Measurements from ENCODE around the gene REXO1. TPM values are rescaled to one million over a fixed set of nuclear protein-coding genes. Genes with fewer than 3 reads are reported as not detected.
A peak's percentile ranks its signal among the peaks of the same experiment; 100 is the strongest.

REXO1 gene
- total and polyA plus RNA-seq, 9 donors: 4.8 to 46.7 (median 25.8) TPM

DNA sequence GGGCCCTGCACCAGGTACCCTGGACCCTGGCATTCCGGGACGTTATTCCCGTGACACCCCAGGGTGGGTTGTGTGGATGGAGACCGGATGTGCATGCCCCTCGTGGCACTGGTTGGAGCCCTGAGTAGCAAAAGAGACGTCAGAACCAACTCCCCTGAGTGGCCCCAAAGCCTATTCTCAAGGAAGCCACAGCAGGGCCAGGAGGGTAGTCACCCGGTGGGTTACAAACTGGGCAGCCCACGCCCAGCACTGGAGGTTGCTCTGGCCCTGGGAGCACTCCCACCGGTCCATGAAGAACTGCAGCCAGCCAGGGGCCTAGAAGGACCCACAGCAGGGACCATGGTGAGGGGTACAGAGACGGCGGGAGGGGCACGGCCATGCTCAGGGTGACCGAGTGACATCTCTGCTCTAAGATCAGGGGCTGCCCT is 7.6 kb upstream of the REXO1 start:
- 59 to 81% (median 63%) methylated on average over 13 of the region's 13 CpGs for WGBS, 3 donors
- Histone ChIP-seq H3K9me3 (no peaks in the 10 kb centered on the region), H3K4me1 (ENCODE audit: insufficient read depth) (peaks cover 22% of the 10 kb centered on the region), H3K27me3 (no peaks in the 10 kb centered on the region), H3K27ac (peak overlapping the region in 1 of 2 donors; percentile 49), H3K4me3 (no peak overlapping the region), H3K36me3 (no peaks in the 10 kb centered on the region)
- intact Hi-C loops (cut with DNase I): no loop called here
- TF ChIP-seq, protein P1, sequence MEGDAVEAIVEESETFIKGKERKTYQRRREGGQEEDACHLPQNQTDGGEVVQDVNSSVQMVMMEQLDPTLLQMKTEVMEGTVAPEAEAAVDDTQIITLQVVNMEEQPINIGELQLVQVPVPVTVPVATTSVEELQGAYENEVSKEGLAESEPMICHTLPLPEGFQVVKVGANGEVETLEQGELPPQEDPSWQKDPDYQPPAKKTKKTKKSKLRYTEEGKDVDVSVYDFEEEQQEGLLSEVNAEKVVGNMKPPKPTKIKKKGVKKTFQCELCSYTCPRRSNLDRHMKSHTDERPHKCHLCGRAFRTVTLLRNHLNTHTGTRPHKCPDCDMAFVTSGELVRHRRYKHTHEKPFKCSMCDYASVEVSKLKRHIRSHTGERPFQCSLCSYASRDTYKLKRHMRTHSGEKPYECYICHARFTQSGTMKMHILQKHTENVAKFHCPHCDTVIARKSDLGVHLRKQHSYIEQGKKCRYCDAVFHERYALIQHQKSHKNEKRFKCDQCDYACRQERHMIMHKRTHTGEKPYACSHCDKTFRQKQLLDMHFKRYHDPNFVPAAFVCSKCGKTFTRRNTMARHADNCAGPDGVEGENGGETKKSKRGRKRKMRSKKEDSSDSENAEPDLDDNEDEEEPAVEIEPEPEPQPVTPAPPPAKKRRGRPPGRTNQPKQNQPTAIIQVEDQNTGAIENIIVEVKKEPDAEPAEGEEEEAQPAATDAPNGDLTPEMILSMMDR (IDR thresholded peaks at IDR 0.05): no peak
- no peak for TF ChIP-seq POLR2A (IDR thresholded peaks at IDR 0.05)
- no peak for TF ChIP-seq EP300 (IDR thresholded peaks at IDR 0.05)
- DNase-seq: no peak

DNA sequence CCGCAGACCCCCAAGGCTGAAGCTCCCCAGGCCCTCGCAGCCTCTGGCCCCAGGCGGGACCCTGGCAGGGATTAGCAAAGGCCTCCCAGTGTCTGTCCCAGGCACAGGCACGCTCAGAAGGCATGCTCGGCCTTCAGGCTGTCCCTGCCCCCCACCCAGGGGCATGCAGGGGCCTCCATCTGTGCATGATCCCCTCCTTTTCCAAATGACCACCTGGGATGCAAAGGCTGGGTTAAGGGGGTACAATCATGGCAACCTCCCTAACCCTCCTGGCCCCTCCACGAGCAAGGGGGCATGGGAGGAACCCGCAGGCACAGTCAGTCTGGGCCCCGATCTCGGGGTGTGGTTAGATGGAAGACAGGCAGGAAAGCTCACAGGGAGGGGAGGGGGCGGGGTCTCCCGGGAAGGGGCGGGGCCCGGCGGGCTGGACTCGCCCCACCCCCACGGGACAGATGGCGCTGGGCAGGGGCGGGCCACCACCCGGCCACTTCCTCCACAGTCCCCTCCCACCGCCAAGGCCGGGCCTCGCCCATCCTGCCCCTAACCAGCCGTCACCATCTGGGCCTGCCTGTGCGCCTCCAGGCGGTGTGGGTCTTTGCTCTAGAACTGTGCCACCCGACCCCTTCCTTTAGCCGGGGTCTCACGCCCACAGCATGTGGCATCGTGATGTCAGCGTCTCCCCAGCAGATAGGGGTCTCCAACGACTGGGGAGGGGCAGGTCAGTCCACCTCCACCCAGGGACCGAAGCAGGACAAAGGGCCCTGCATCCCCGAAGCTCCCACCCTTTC is 7.0 kb upstream of the REXO1 start:
- no peaks in the 10 kb centered on the region for H3K36me3 ChIP-seq

DNA sequence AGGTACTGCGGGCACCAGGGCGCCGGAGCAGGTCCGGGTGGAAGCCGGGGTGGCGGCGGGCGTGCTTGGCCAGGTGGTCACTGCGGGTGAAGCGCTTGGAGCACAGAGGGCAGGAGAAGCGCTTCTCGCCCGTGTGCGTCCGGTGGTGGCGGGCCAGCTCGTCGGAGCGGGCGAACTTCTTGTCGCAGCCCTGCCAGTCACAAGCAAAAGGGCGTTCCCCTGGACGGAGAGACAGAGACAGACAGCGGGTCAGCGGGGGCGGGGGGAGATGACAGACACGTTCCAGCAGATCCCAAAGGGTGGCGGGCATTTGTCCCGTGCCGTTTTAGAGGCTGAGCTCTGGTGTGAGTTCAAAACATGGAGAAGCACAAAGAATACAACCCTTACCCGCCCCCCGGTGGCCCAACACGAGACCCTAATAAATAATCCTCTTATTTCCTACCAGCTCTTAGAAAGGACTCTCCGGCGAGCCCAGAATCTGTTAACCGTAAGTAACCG is 6.3 kb upstream of the REXO1 start:
- no peak for DNase-seq
- Histone ChIP-seq H3K27me3 (no peaks in the 10 kb centered on the region), H3K36me3 (no peaks in the 10 kb centered on the region), H3K9me3 (no peaks in the 10 kb centered on the region), H3K4me3 (no peak overlapping the region), H3K27ac (no peak overlapping the region), H3K4me1 (ENCODE audit: insufficient read depth) (peaks cover 16% of the 10 kb centered on the region)
- intact Hi-C loops (cut with DNase I): no loop called here
- WGBS, 3 donors: 86 to 88% (median 87%) methylated on average over 37 of the region's 37 CpGs
- TF ChIP-seq POLR2A (IDR thresholded peaks at IDR 0.05): no peak
- TF ChIP-seq EP300 (IDR thresholded peaks at IDR 0.05): no peak
- TF ChIP-seq, protein P1 (IDR thresholded peaks at IDR 0.05): no peak

More for the DNA sequence above, 7.0 kb upstream of the REXO1 start:
- intact Hi-C loops (cut with DNase I): no loop called here
- peaks cover 22% of the 10 kb centered on the region for H3K4me1 ChIP-seq (ENCODE audit: insufficient read depth)
- H3K27me3 ChIP-seq: no peaks in the 10 kb centered on the region
- peak overlapping the region in 1 of 2 donors; percentile 49 for H3K27ac ChIP-seq
- 35 to 61% (median 55%) methylated on average over 24 to 33 of the region's 33 CpGs for WGBS, 3 donors
- DNase-seq: peak in 4 of 5 donors; percentile 62 to 71 (median 70)
- no peaks in the 10 kb centered on the region for H3K9me3 ChIP-seq
- TF ChIP-seq, protein P1 (IDR thresholded peaks at IDR 0.05): no peak
- TF ChIP-seq POLR2A (IDR thresholded peaks at IDR 0.05) (no peak), EP300 (IDR thresholded peaks at IDR 0.05) (no peak)
- H3K4me3 ChIP-seq: no peak overlapping the region

DNA sequence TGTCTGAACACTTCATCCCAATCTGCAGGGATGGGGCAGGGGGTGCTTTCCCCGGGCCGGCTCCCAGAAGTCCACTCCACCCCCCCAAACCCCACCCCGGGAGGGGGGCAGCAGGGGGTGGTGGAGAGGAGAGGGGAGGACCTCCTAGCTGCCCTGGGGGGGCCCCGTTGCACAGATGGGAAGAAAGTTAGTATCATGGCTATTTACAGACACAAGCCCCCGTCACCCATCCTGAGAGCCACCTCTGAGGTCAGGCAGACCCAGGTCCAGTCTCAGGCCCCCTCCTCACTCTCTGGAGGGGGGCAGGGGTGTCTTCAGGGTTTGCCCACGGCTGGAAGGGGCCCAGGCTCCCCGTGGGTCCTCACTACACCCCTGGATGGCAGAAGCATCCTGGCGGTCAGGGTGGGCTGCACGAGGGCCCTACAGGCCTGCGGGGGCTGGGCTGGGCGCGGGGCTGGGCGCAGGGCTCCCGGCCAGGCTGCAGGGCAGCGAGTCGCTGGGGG is 5.8 kb upstream of the REXO1 start:
- intact Hi-C loops (cut with DNase I): no loop called here
- Histone ChIP-seq H3K27me3 (no peaks in the 10 kb centered on the region), H3K4me3 (no peak overlapping the region), H3K27ac (no peak overlapping the region), H3K9me3 (no peaks in the 10 kb centered on the region), H3K36me3 (no peaks in the 10 kb centered on the region), H3K4me1 (ENCODE audit: insufficient read depth) (peaks cover 14% of the 10 kb centered on the region)
- no peak for DNase-seq
- 75 to 85% (median 79%) methylated on average over 13 to 16 of the region's 16 CpGs for WGBS, 3 donors
- TF ChIP-seq POLR2A (IDR thresholded peaks at IDR 0.05) (no peak), EP300 (IDR thresholded peaks at IDR 0.05) (no peak)
- TF ChIP-seq, protein P1 (IDR thresholded peaks at IDR 0.05): no peak
